H1 (cell line): ENCODE data around the gene DNAJC11. TPM values are rescaled to one million over a fixed set of nuclear protein-coding genes. Genes with fewer than 3 reads are reported as not detected.

ENCODE experiments used
- CTCF ChIA-PET: fragments of 300-600 bp; sonication (Branson Sonifier 250); formaldehyde crosslinking; loops from one replicate; lab custom pipeline; 2021; ENCODE audit not compliant: partially characterized antibody; lab: Charles Lee
- POLR2A ChIA-PET: fragments of 300-600 bp; sonication (Branson Sonifier 250); formaldehyde crosslinking; loops from one replicate; lab custom pipeline; 2021; ENCODE audit warnings: inconsistent platforms; ENCODE audit not compliant: partially characterized antibody; lab: Charles Lee
- DNase-seq, 2 experiments: peaks; one replicate each; pipeline versions ENCODE4 v3.0.0 to v3.0.0-alpha.2; 2010 to 2022; ENCODE audit warnings: low spot score in 2 of 2, low read depth in 1 of 2, mixed read lengths in 1 of 2
- FAIRE-seq: peaks from 2 replicates; lab custom pipeline; 2011; peaks lifted over from hg19 to GRCh38; lab: Jason Lieb, UNC
- H2AFZ ChIP-seq: 2 replicates; pipeline ENCODE4 v1.8.1; 2012; ENCODE audit warnings: low read length, inconsistent platforms
- H2AK5ac ChIP-seq: 2 replicates; pipeline ENCODE4 v1.6.1; 2013; ENCODE audit warnings: low read depth, low read length
- H2BK120ac ChIP-seq: replicated peaks from 2 replicates; pipeline ENCODE3; 2013; ENCODE audit warnings: low read depth, low read length, inconsistent platforms
- H2BK12ac ChIP-seq: 2 replicates; pipeline ENCODE4 v1.6.1; 2013; ENCODE audit warnings: low read depth, low read length
- H2BK15ac ChIP-seq: 2 replicates; pipeline ENCODE4 v1.6.1; 2013; ENCODE audit warnings: low read length
- H2BK20ac ChIP-seq: 2 replicates; pipeline ENCODE4 v1.6.1; 2013; ENCODE audit warnings: low read length
- H2BK5ac ChIP-seq: 2 replicates; pipeline ENCODE4 v1.6.1; 2013; ENCODE audit warnings: low read depth, low read length
- H3K14ac ChIP-seq: 2 replicates; pipeline ENCODE4 v1.6.1; 2013; ENCODE audit warnings: inconsistent platforms; ENCODE audit not compliant: insufficient read length
- H3K18ac ChIP-seq: 2 replicates; pipeline ENCODE4 v1.6.1; 2013; ENCODE audit warnings: low read length; ENCODE audit errors: extremely low read depth
- H3K23ac ChIP-seq: 2 replicates; pipeline ENCODE4 v1.6.1; 2013; ENCODE audit warnings: inconsistent platforms; ENCODE audit not compliant: insufficient read length
- H3K23me2 ChIP-seq: 2 replicates; pipeline ENCODE4 v1.6.1; 2013; ENCODE audit warnings: low read depth, low read length
- H3K27ac ChIP-seq: 2 replicates; pipeline ENCODE4 v1.6.1; 2011; ENCODE audit warnings: low read depth, low read length, inconsistent platforms
- H3K27me3 ChIP-seq, 4 experiments: replicated peaks in 1 of 4; 1 replicate in 1 of 4; 2 replicates in 3 of 4; pipeline versions ENCODE4 v1.6.1 to v1.8.1; 2011 to 2013; ENCODE audit warnings: low read length in 3 of 4, mild to moderate bottlenecking in 3 of 4, inconsistent platforms in 2 of 4, mixed read lengths in 2 of 4, moderate library complexity in 1 of 4; ENCODE audit not compliant: control insufficient read depth in 3 of 4, insufficient read depth in 3 of 4; ENCODE audit errors: extremely low read depth in 1 of 4
- H3K36me3 ChIP-seq, 4 experiments: 2 replicates each; pipeline versions ENCODE4 v1.6.1 to v1.8.1; 2011 to 2013; ENCODE audit warnings: mild to moderate bottlenecking in 4 of 4, low read length in 3 of 4, moderate library complexity in 2 of 4, control low read depth in 1 of 4, inconsistent platforms in 1 of 4; ENCODE audit not compliant: insufficient read depth in 4 of 4, control insufficient read depth in 2 of 4
- H3K4ac ChIP-seq: replicated peaks from 2 replicates; pipeline ENCODE3; 2013; ENCODE audit warnings: low read length, low read depth, mixed read lengths, inconsistent platforms; ENCODE audit not compliant: insufficient read length
- H3K4me1 ChIP-seq, 4 experiments: replicated peaks in 1 of 4; 1 replicate in 1 of 4; 2 replicates in 3 of 4; pipeline versions ENCODE4 v1.6.1 to v1.8.1; 2011 to 2013; ENCODE audit warnings: low read length in 3 of 4, inconsistent platforms in 2 of 4, mixed read lengths in 1 of 4; ENCODE audit not compliant: insufficient read depth in 4 of 4, control insufficient read depth in 3 of 4
- H3K4me2 ChIP-seq, 2 experiments: 2 replicates each; pipeline versions ENCODE4 v1.6.1 to v1.8.1; 2011 to 2013; ENCODE audit warnings: low read depth in 2 of 2, low read length in 2 of 2, control low read depth in 1 of 2, inconsistent platforms in 1 of 2, mild to moderate bottlenecking in 1 of 2; ENCODE audit not compliant: insufficient read depth in 1 of 2
- H3K4me3 ChIP-seq, 4 experiments: fragments of 200-600, 300-600 bp in 1 of 4; sonication (generic), shearing (Covaris generic), sonication (Bioruptor Twin) in 1 of 4; 2 replicates each; pipeline versions ENCODE4 v1.5.1 to v1.8.1; 2011 to 2016; ENCODE audit warnings: low read length in 4 of 4, low read depth in 3 of 4, control low read depth in 2 of 4, inconsistent platforms in 2 of 4, mild to moderate bottlenecking in 2 of 4, mixed read lengths in 1 of 4, moderate library complexity in 1 of 4; ENCODE audit not compliant: insufficient read depth in 2 of 4; ENCODE audit errors: extremely low read depth in 1 of 4
- H3K56ac ChIP-seq: replicated peaks from 2 replicates; pipeline ENCODE3; 2013; ENCODE audit warnings: low read depth, mild to moderate bottlenecking, mixed read lengths, low read length, inconsistent platforms; ENCODE audit not compliant: insufficient read length
- H3K79me1 ChIP-seq: 2 replicates; pipeline ENCODE4 v1.6.1; 2013; ENCODE audit warnings: low read depth, low read length, control low read depth
- H3K79me2 ChIP-seq, 2 experiments: 2 replicates each; pipeline versions ENCODE4 v1.6.1 to v1.8.1; 2012 to 2013; ENCODE audit warnings: low read length in 2 of 2, mild to moderate bottlenecking in 2 of 2, inconsistent platforms in 1 of 2; ENCODE audit not compliant: insufficient read depth in 2 of 2, control insufficient read depth in 1 of 2
- H3K9ac ChIP-seq, 4 experiments: replicated peaks in 1 of 4; 1 replicate in 1 of 4; 2 replicates in 3 of 4; pipeline versions ENCODE4 v1.6.1 to v1.8.1; 2011 to 2013; ENCODE audit warnings: low read depth in 3 of 4, low read length in 3 of 4, control low read depth in 2 of 4, mild to moderate bottlenecking in 2 of 4, moderate library complexity in 2 of 4, inconsistent platforms in 1 of 4; ENCODE audit errors: extremely low read depth in 1 of 4
- H3K9me3 ChIP-seq, 2 experiments: 2 replicates each; pipeline versions ENCODE4 v1.6.1 to v1.8.1; 2012 to 2013; ENCODE audit warnings: mild to moderate bottlenecking in 2 of 2, moderate library complexity in 2 of 2, control low read depth in 1 of 2, inconsistent platforms in 1 of 2, low read depth in 1 of 2, low read length in 1 of 2, mixed read lengths in 1 of 2; ENCODE audit not compliant: insufficient read depth in 2 of 2
- H4K20me1 ChIP-seq, 2 experiments: replicated peaks in 1 of 2; 2 replicates each; pipeline versions ENCODE3 to v1.8.1; 2011 to 2013; ENCODE audit warnings: inconsistent platforms in 2 of 2, low read length in 2 of 2, mild to moderate bottlenecking in 1 of 2; ENCODE audit not compliant: insufficient read depth in 2 of 2, control insufficient read depth in 1 of 2
- H4K5ac ChIP-seq: 2 replicates; pipeline ENCODE4 v1.6.1; 2013; ENCODE audit warnings: low read length, low read depth, mixed read lengths, inconsistent platforms; ENCODE audit not compliant: insufficient read length
- H4K8ac ChIP-seq: 2 replicates; pipeline ENCODE4 v1.8.0; 2013; ENCODE audit warnings: mild to moderate bottlenecking, moderate library complexity, low read length, inconsistent platforms; ENCODE audit not compliant: insufficient read depth; ENCODE audit errors: extremely low read depth
- H4K91ac ChIP-seq: replicated peaks from 2 replicates; pipeline ENCODE3; 2013; ENCODE audit warnings: low read length, mixed read lengths, inconsistent platforms; ENCODE audit not compliant: insufficient read length
- BRCA1 ChIP-seq: IDR thresholded peaks from 2 replicates; pipeline ENCODE4 v1.6.1; 2012; ENCODE audit warnings: low read depth, low read length, improper control_type of control experiment
- CBX8 ChIP-seq: fragments of 300-800, 300-1000 bp; sonication (generic); IDR thresholded peaks from 2 replicates; pipeline ENCODE4 v1.7.1; 2016; ENCODE audit warnings: low read depth, low read length, borderline replicate concordance
- CHD2 ChIP-seq: IDR thresholded peaks from 2 replicates; pipeline ENCODE4 v1.6.1; 2012; ENCODE audit warnings: low read length, improper control_type of control experiment
- CTBP2 ChIP-seq: IDR thresholded peaks from 2 replicates; pipeline ENCODE4 v1.7.0; 2011; ENCODE audit warnings: borderline replicate concordance, mild to moderate bottlenecking, moderate library complexity, mixed read lengths, low read length; ENCODE audit not compliant: insufficient read depth, insufficient read length
- HDAC2 ChIP-seq, 2 experiments: fragments of 300-600 bp in 1 of 2; sonication (generic) in 1 of 2; IDR thresholded peaks; 2 replicates each; pipeline ENCODE4 v1.6.1; 2011 to 2012; ENCODE audit warnings: low read depth in 2 of 2, low read length in 2 of 2, mild to moderate bottlenecking in 2 of 2, moderate library complexity in 2 of 2, borderline replicate concordance in 1 of 2, inconsistent platforms in 1 of 2
- KDM4A ChIP-seq: IDR thresholded peaks from one replicate; pipeline ENCODE4 v1.7.1; 2012; ENCODE audit warnings: low read depth, mild to moderate bottlenecking, moderate library complexity, low read length, inconsistent platforms; ENCODE audit not compliant: severe bottlenecking
- RFX5 ChIP-seq: IDR thresholded peaks from 2 replicates; pipeline ENCODE4 v1.6.1; 2011; ENCODE audit warnings: low read depth, low read length, improper control_type of control experiment, borderline replicate concordance
- RNF2 ChIP-seq: fragments of 200-900, 300-1000 bp; sonication (generic); IDR thresholded peaks from 2 replicates; pipeline ENCODE4 v1.7.1; 2016; ENCODE audit warnings: borderline replicate concordance, low read depth, mild to moderate bottlenecking, antibody characterized with exemption, low read length; ENCODE audit not compliant: poor library complexity, severe bottlenecking; ENCODE audit errors: missing control alignments
- SIRT6 ChIP-seq: IDR thresholded peaks from one replicate; pipeline ENCODE4 v1.7.1; 2012; ENCODE audit warnings: low read length, inconsistent platforms
- SUZ12 ChIP-seq: fragments of 200-600 bp; sonication (generic); IDR thresholded peaks from 2 replicates; pipeline ENCODE4 v1.6.1; 2012; ENCODE audit warnings: mild to moderate bottlenecking, inconsistent platforms, low read length, moderate library complexity, mixed read lengths
- TBP ChIP-seq: IDR thresholded peaks from 2 replicates; pipeline ENCODE4 v1.6.1; 2011; ENCODE audit warnings: low read depth, low read length, improper control_type of control experiment
- ZNF274 ChIP-seq: IDR thresholded peaks from 2 replicates; pipeline ENCODE4 v1.7.0; 2012; ENCODE audit warnings: low read length, borderline replicate concordance; ENCODE audit errors: extremely low read depth
- WGBS, 2 experiments: shearing (Covaris generic) in 1 of 2; methylation state at CpG; one replicate each; pipeline versions ENCODE4 v1.1.6 to v1.1.7; 2013 to 2015; ENCODE audit warnings: low lambda C conversion rate in 2 of 2, mixed read lengths in 2 of 2, inconsistent platforms in 1 of 2, low coverage in 1 of 2, missing lambda C conversion rate in 1 of 2; ENCODE audit not compliant: insufficient replicate concordance in 2 of 2, insufficient coverage in 1 of 2, insufficient read length in 1 of 2; ENCODE audit errors: extremely low coverage in 1 of 2, missing lambda C conversion rate in 1 of 2; 5-methylcytosine and 5-hydroxymethylcytosine counted together
- polyA plus RNA-seq, 7 experiments: library from polyadenylated mRNA; depleted of rRNA in 3 of 7; stranded (reverse) in 5 of 7; unstranded in 2 of 7; fragments of >200 nt in 5 of 7; fragments of 200-250 nt in 2 of 7; gene quantifications; 1 replicate in 5 of 7; 2 replicates in 1 of 7; 4 replicates in 1 of 7; pipeline versions ENCODE4 v1.2.1 to v1.2.3, GENCODE V29; 2011 to 2013; ENCODE audit warnings: missing spikeins in 2 of 7, mixed read lengths in 2 of 7
- total RNA-seq: library from RNA; stranded (reverse); fragmentation: NEBNext Ultra II Directional; extraction: Animal tissue kit (Norgen Biotek cat#: 25700); gene quantifications from 2 replicates; pipeline ENCODE4 v1.2.1, GENCODE V29; 2021

The DNAJC11 gene
- total and polyA plus RNA-seq, 2 of the 8 experiments (the other 6 are each of a cell fraction or from before 2014, with no cell fraction given) = 43.9 to 90.9 TPM

GRCh38 chr1:6638226-6638625 is 63.4 kb downstream of the DNAJC11 start:
- DNase-seq (no peak), FAIRE-seq (no peak)
- Histone ChIP-seq H3K4me3 (no peak overlapping the region), H3K27ac (no peak overlapping the region), H3K4me1 (no peaks in the 10 kb centered on the region), H2BK12ac (no peak overlapping the region), H4K20me1 (peaks cover 8 to 9% of the 10 kb centered on the region in 2 experiments), H3K9ac (no peak overlapping the region), H3K9me3 (no peaks in the 10 kb centered on the region), H3K79me1 (no peaks in the 10 kb centered on the region), H3K27me3 (no peaks in the 10 kb centered on the region), H2BK20ac (no peak overlapping the region), H4K91ac (no peak overlapping the region), H2AFZ (no peak overlapping the region), H3K56ac (no peak overlapping the region), H3K79me2 (no peaks in the 10 kb centered on the region), H4K5ac (no peak overlapping the region), H3K4me2 (no peak overlapping the region), H3K4ac (no peak overlapping the region), H2BK5ac (no peak overlapping the region), H3K23me2 (no peaks in the 10 kb centered on the region), H3K23ac (no peak overlapping the region), H2BK15ac (no peak overlapping the region), H2AK5ac (no peak overlapping the region), H3K18ac (no peak overlapping the region), H3K36me3 (peaks cover 31 to 69% (median 57%) of the 10 kb centered on the region in 4 experiments), H4K8ac (no peak overlapping the region), H3K14ac (no peak overlapping the region), H2BK120ac (no peak overlapping the region)
- CTCF ChIA-PET = interaction anchor here (1.0 to 3.1 kb wide), 4 partner anchors 9 to 38 kb away, joined by 4 to 28 read pairs (median 5); no protein-coding TSS in a partner anchor
- WGBS, 2 experiments = 95% methylated on average over 18 of the region's 18 CpGs; no CpG with 5 or more reads in 1 of the 2 experiments
- POLR2A ChIA-PET = interaction anchor here (1.4 kb wide), 1 partner anchor 16 kb away, joined by 3 read pairs; no protein-coding TSS in a partner anchor
- TF ChIP-seq RFX5 (no peak), RNF2 (no peak), ZNF274 (no peak), SIRT6 (no peak), HDAC2 (IDR thresholded peaks at IDR 0.05; ENCODE audit: borderline replicate concordance in 1 of 2, low read depth in 2 of 2, low read length in 2 of 2) (no peak), CHD2 (no peak), CTBP2 (no peak), KDM4A (no peak), TBP (no peak), CBX8 (no peak), SUZ12 (no peak), BRCA1 (no peak)
